GM18505 (cell line): ENCODE results near the gene SPATA2L.
"Not testable (repeated sequence)": the region's sequence is repeated elsewhere in the genome, so short reads cannot be mapped to it uniquely, and the experiment has no call there.

Source experiments
- ATAC-seq: cut with Tn5 transposase; IDR thresholded peaks from one replicate; pipeline ENCODE4 v1.9.1; 2021; ENCODE audit not compliant: unreplicated experiment
- POLR2A ChIP-seq: IDR thresholded peaks from 4 replicates; pipeline ENCODE4 v1.6.1; 2011; ENCODE audit warnings: borderline replicate concordance; ENCODE audit not compliant: insufficient read depth, insufficient read length; ENCODE audit errors: extremely low read depth

The SPATA2L gene

GRCh38 chr16:89695875-89696669 lies 5.4 kb downstream of the SPATA2L start:
- ATAC-seq: no peak

GRCh38 chr16:89695086-89695874 lies 6.2 kb downstream of the SPATA2L start:
- ATAC-seq: no peak
- TF ChIP-seq POLR2A: no peak

More at GRCh38 chr16:89695875-89696669, 5.4 kb downstream of the SPATA2L start:
- TF ChIP-seq POLR2A: no peak

GRCh38 chr16:89694784-89695085 lies 6.8 kb downstream of the SPATA2L start:
- not testable (repeated sequence) for ATAC-seq

GRCh38 chr16:89693931-89694783 lies 7.3 kb downstream of the SPATA2L start:
- TF ChIP-seq POLR2A: no peak
- ATAC-seq: no peak

- ATAC-seq: no peak
- no peak for TF ChIP-seq POLR2A
These were observed 8.2 kb downstream of the SPATA2L start for GRCh38 chr16:89693289-89693731.

GRCh38 chr16:89691986-89692569 lies 9.4 kb downstream of the SPATA2L start:
- no peak for TF ChIP-seq POLR2A
- no peak for ATAC-seq

- TF ChIP-seq POLR2A: no peak
- ATAC-seq: no peak
These were observed 10.1 kb downstream of the SPATA2L start for GRCh38 chr16:89691231-89691985.

- TF ChIP-seq POLR2A: no peak
- no peak for ATAC-seq
These were observed 11.1 kb downstream of the SPATA2L start for GRCh38 chr16:89690392-89690901.

GRCh38 chr16:89689621-89690020 lies 11.9 kb downstream of the SPATA2L start:
- ATAC-seq: not testable (repeated sequence)

GRCh38 chr16:89689142-89689541 lies 12.4 kb downstream of the SPATA2L start:
- no peak for ATAC-seq
- TF ChIP-seq POLR2A: no peak

GRCh38 chr16:89688395-89688794 lies 13.1 kb downstream of the SPATA2L start:
- no peak for ATAC-seq
- no peak for TF ChIP-seq POLR2A
